IMR-90 (cell line): ENCODE results near the gene TENT5A. TPM values are rescaled to one million over a fixed set of nuclear protein-coding genes. Genes with fewer than 3 reads are reported as not detected.

ENCODE experiments used
- ATAC-seq: fragments of 200-7000 bp; cut with Tn5 transposase; 2 replicates; pipeline ENCODE4 v1.9.1; 2020; ENCODE audit warnings: low read depth, mild to moderate bottlenecking, moderate library complexity
- BruUV-seq: library from RNA; stranded (reverse); fragments of 400-500 nt; replicated peaks from 2 replicates; lab custom pipeline; 2021; lab: Mats Ljungman, UMichigan
- CTCF ChIA-PET: fragments of 300-600 bp; formaldehyde crosslinking; extraction: SDS; loops from one replicate; lab custom pipeline; 2021; ENCODE audit warnings: antibody characterized with exemption; lab: Yijun Ruan, JAX
- POLR2A ChIA-PET: fragments of 300-600 bp; sonication (Branson Sonifier 250); formaldehyde crosslinking; loops from one replicate; lab custom pipeline; 2022; ENCODE audit warnings: antibody characterized with exemption; ENCODE audit not compliant: unreplicated experiment; lab: Charles Lee
- DNase-seq: peaks from one replicate; pipeline ENCODE4 v3.0.0; 2013
- H2AFZ ChIP-seq: replicated peaks from 2 replicates; pipeline ENCODE3; 2013; ENCODE audit warnings: low read length, mild to moderate bottlenecking; ENCODE audit not compliant: poor library complexity
- H2AK5ac ChIP-seq: 2 replicates; pipeline ENCODE4 v1.6.1; 2013; ENCODE audit warnings: low read depth, low read length, inconsistent platforms
- H2AK9ac ChIP-seq: replicated peaks from 2 replicates; pipeline ENCODE3; 2013; ENCODE audit warnings: mild to moderate bottlenecking, low read depth, low read length, moderate library complexity; ENCODE audit not compliant: poor library complexity
- H2BK120ac ChIP-seq: 2 replicates; pipeline ENCODE4 v1.6.1; 2013; ENCODE audit warnings: low read depth, low read length, inconsistent platforms
- H2BK15ac ChIP-seq: 3 replicates; pipeline ENCODE4 v1.6.1; 2013; ENCODE audit warnings: low read depth, low read length, inconsistent platforms
- H2BK20ac ChIP-seq: 2 replicates; pipeline ENCODE4 v1.6.1; 2013; ENCODE audit warnings: low read depth, mild to moderate bottlenecking, inconsistent platforms, low read length, moderate library complexity
- H2BK5ac ChIP-seq: 2 replicates; pipeline ENCODE4 v1.6.1; 2013; ENCODE audit warnings: mild to moderate bottlenecking, low read depth, low read length, inconsistent platforms; ENCODE audit not compliant: poor library complexity, severe bottlenecking
- H3K14ac ChIP-seq: replicated peaks from 2 replicates; pipeline ENCODE4 v1.6.1; 2013; ENCODE audit warnings: low read depth, low read length, inconsistent platforms
- H3K18ac ChIP-seq: 2 replicates; pipeline ENCODE4 v1.6.1; 2013; ENCODE audit warnings: low read depth, low read length, control low read depth
- H3K23ac ChIP-seq: 2 replicates; pipeline ENCODE4 v1.6.1; 2013; ENCODE audit warnings: low read depth, low read length, inconsistent platforms
- H3K27ac ChIP-seq: 2 replicates; pipeline ENCODE4 v1.5.1; 2013; ENCODE audit warnings: mild to moderate bottlenecking, control low read depth, low read length; ENCODE audit not compliant: insufficient read depth
- H3K27me3 ChIP-seq: 2 replicates; pipeline ENCODE4 v1.6.1; 2013; ENCODE audit warnings: low read length; ENCODE audit not compliant: control insufficient read depth, insufficient read depth
- H3K36me3 ChIP-seq: 2 replicates; pipeline ENCODE4 v1.6.1; 2013; ENCODE audit warnings: low read length, mixed read lengths; ENCODE audit not compliant: control insufficient read depth, insufficient read depth
- H3K4ac ChIP-seq: 2 replicates; pipeline ENCODE4 v1.6.1; 2013; ENCODE audit warnings: low read depth, low read length, inconsistent platforms
- H3K4me1 ChIP-seq: 2 replicates; pipeline ENCODE4 v1.6.1; 2013; ENCODE audit warnings: low read length, mixed read lengths; ENCODE audit not compliant: control insufficient read depth, insufficient read depth
- H3K4me2 ChIP-seq: 2 replicates; pipeline ENCODE4 v1.6.1; 2013; ENCODE audit warnings: low read depth, mild to moderate bottlenecking, control low read depth, low read length, moderate library complexity
- H3K4me3 ChIP-seq: 2 replicates; pipeline ENCODE4 v1.5.1; 2013; ENCODE audit warnings: low read depth, mild to moderate bottlenecking, control low read depth, low read length, moderate library complexity; ENCODE audit not compliant: insufficient read depth
- H3K56ac ChIP-seq: 2 replicates; pipeline ENCODE4 v1.6.1; 2013; ENCODE audit warnings: low read length, inconsistent platforms; ENCODE audit not compliant: insufficient read depth; ENCODE audit errors: extremely low read depth
- H3K79me1 ChIP-seq, 2 experiments: 2 replicates each; pipeline ENCODE4 v1.6.1; 2013; ENCODE audit warnings: low read length in 2 of 2, inconsistent platforms in 1 of 2, low read depth in 1 of 2
- H3K9ac ChIP-seq: 2 replicates; pipeline ENCODE4 v1.6.1; 2013; ENCODE audit warnings: low read depth, low read length, control low read depth
- H3K9me1 ChIP-seq: 2 replicates; pipeline ENCODE4 v1.6.1; 2013; ENCODE audit warnings: low read length, inconsistent platforms; ENCODE audit not compliant: insufficient read depth
- H3K9me3 ChIP-seq: 2 replicates; pipeline ENCODE4 v1.6.1; 2013; ENCODE audit warnings: low read length; ENCODE audit not compliant: control insufficient read depth, insufficient read depth
- H4K20me1 ChIP-seq: 2 replicates; pipeline ENCODE4 v1.6.1; 2013; ENCODE audit warnings: low read length, inconsistent platforms; ENCODE audit not compliant: insufficient read depth
- H4K5ac ChIP-seq: 2 replicates; pipeline ENCODE4 v1.6.1; 2013; ENCODE audit warnings: mild to moderate bottlenecking, low read depth, low read length, control low read depth
- H4K8ac ChIP-seq, 2 experiments: 2 replicates each; pipeline ENCODE4 v1.6.1; 2013; ENCODE audit warnings: low read depth in 2 of 2, low read length in 2 of 2, control low read depth in 1 of 2, inconsistent platforms in 1 of 2
- H4K91ac ChIP-seq: 2 replicates; pipeline ENCODE4 v1.6.1; 2013; ENCODE audit warnings: low read depth, low read length, inconsistent platforms; ENCODE audit not compliant: insufficient read depth
- CEBPB ChIP-seq: IDR thresholded peaks from 2 replicates; pipeline ENCODE4 v1.6.1; 2012; ENCODE audit warnings: low read depth, low read length, improper control_type of control experiment
- ELK1 ChIP-seq: fragments of 150-350 bp; IDR thresholded peaks from 2 replicates; pipeline ENCODE4 v1.6.1; 2016; ENCODE audit warnings: low read depth, mild to moderate bottlenecking, low read length, moderate library complexity, borderline replicate concordance
- FOS ChIP-seq: fragments of 150-350 bp; IDR thresholded peaks from 2 replicates; pipeline ENCODE4 v1.6.1; 2016; ENCODE audit warnings: low read depth, low read length
- POLR2A ChIP-seq: IDR thresholded peaks from 2 replicates; pipeline ENCODE4 v1.6.1; 2012; ENCODE audit warnings: mild to moderate bottlenecking, low read depth, low read length
- RCOR1 ChIP-seq: IDR thresholded peaks from 2 replicates; pipeline ENCODE4 v1.6.1; 2012; ENCODE audit warnings: mild to moderate bottlenecking, low read length, improper control_type of control experiment; ENCODE audit not compliant: insufficient replicate concordance
- RFX5 ChIP-seq: IDR thresholded peaks from 2 replicates; pipeline ENCODE4 v1.8.0; 2012; ENCODE audit warnings: low read depth, mild to moderate bottlenecking, low read length, moderate library complexity
- SMC3 ChIP-seq: fragments of 150-350 bp; IDR thresholded peaks from 2 replicates; pipeline ENCODE4 v1.6.1; 2016; ENCODE audit warnings: low read depth, mild to moderate bottlenecking, antibody characterized with exemption, low read length, moderate library complexity
- WGBS, 2 experiments: methylation state at CpG; one replicate each; pipeline versions ENCODE4 v1.1.5 to v1.1.7; 2013; ENCODE audit warnings: missing lambda C conversion rate in 2 of 2; ENCODE audit not compliant: insufficient read length in 1 of 2; ENCODE audit errors: extremely low coverage in 2 of 2; 5-methylcytosine and 5-hydroxymethylcytosine counted together
- dilution Hi-C: fragments of 300-500 bp; cut with HindIII; formaldehyde crosslinking; loops from one replicate; pipeline ENCODE4 v1.14.3; 2018; ENCODE audit warnings: low sequenced_read_pairs; ENCODE audit not compliant: unreplicated experiment
- in situ Hi-C: fragments of 300-500 bp; cut with MboI; formaldehyde crosslinking; loops from 3 replicates; pipeline ENCODE4 v1.14.3; 2019; ENCODE audit warnings: low sequenced_read_pairs, inconsistent platforms, mixed read lengths
- intact Hi-C: fragments of 100-400 bp; cut with micrococcal nuclease; formaldehyde crosslinking; loops from 2 replicates; pipeline ENCODE4 v1.10.0; 2022
- polyA plus RNA-seq, 3 experiments: library from polyadenylated mRNA; depleted of rRNA; stranded (reverse); fragments of >200 nt; gene quantifications; 2 replicates each; pipeline ENCODE4 v1.2.3, GENCODE V29; 2012; ENCODE audit warnings: low replicate concordance in 1 of 3
- total RNA-seq: library from RNA; depleted of rRNA; stranded (reverse); fragments of >200 nt; gene quantifications from 2 replicates; pipeline ENCODE4 v1.2.3, GENCODE V29; 2012

The TENT5A gene
- total and polyA plus RNA-seq, 2 of the 4 experiments (the other 2 are of a cell fraction): 3.5 to 10.8 TPM

- WGBS, 2 experiments: no CpG with 5 or more reads among the region's 2 CpGs
- in situ Hi-C loops: no loop called here
Observed at GRCh38 chr6:81734081-81734480, 18.4 kb downstream of the TENT5A start.

More at GRCh38 chr6:81734081-81734480, 18.4 kb downstream of the TENT5A start:
- Histone ChIP-seq H3K4me3 (no peak overlapping the region), H3K4me2 (no peak overlapping the region), H3K4ac (no peak overlapping the region), H3K4me1 (0 out of 2 replicates have a peak, but pooled peaks cover 1% of the 10 kb centered on the region), H2AK9ac (no peak overlapping the region), H2BK15ac (no peak overlapping the region), H3K79me1 (no peaks in the 10 kb centered on the region), H3K9ac (no peak overlapping the region), H4K91ac (no peak overlapping the region), H3K36me3 (no peaks in the 10 kb centered on the region), H3K14ac (no peak overlapping the region), H3K27ac (no peak overlapping the region), H3K56ac (no peak overlapping the region), H2BK120ac (no peak overlapping the region), H2AFZ (no peak overlapping the region), H2AK5ac (no peak overlapping the region), H4K5ac (no peak overlapping the region), H4K20me1 (no peaks in the 10 kb centered on the region), H3K9me1 (no peaks in the 10 kb centered on the region; the same call in 1 of the 2 replicates), H3K23ac (no peak overlapping the region), H2BK5ac (no peak overlapping the region), H2BK20ac (no peak overlapping the region), H3K18ac (no peak overlapping the region), H3K27me3 (no peaks in the 10 kb centered on the region), H3K9me3 (no peaks in the 10 kb centered on the region), H4K8ac (no peak overlapping the region)
- ATAC-seq (no peak), DNase-seq (no peak)
- intact Hi-C loops: no loop called here
- ChIA-PET CTCF (interaction anchor here (0.6 kb wide), 1 partner anchor 339 kb away, joined by 3 read pairs; no protein-coding TSS in a partner anchor), POLR2A (no interaction called here)
- dilution Hi-C loops: no loop called here
- no peak for TF ChIP-seq FOS
- TF ChIP-seq POLR2A: no peak
- no peak for TF ChIP-seq SMC3
- no peak for TF ChIP-seq RFX5
- TF ChIP-seq RCOR1: no peak
- no peak for TF ChIP-seq CEBPB
- TF ChIP-seq ELK1: no peak
- BruUV-seq: no TSS peak
